Brain microvascular endothelial cell (primary cell): Measurements from ENCODE around the gene PLIN5.

ENCODE experiments used
- DNase-seq: peaks from one replicate; pipeline ENCODE4 v3.0.0-alpha.2; 2020
- H3K27ac ChIP-seq: fragments of 250-450 bp; sonication (Bioruptor Pico); 2 replicates; pipeline ENCODE4 v1.5.1; 2020; ENCODE audit warnings: mild to moderate bottlenecking, moderate library complexity
- H3K27me3 ChIP-seq: fragments of 250-450 bp; sonication (Bioruptor Pico); replicated peaks from 2 replicates; pipeline ENCODE4 v1.5.1; 2020; ENCODE audit warnings: mild to moderate bottlenecking
- H3K36me3 ChIP-seq: fragments of 250-450 bp; sonication (Bioruptor Pico); replicated peaks from 2 replicates; pipeline ENCODE4 v1.5.1; 2020; ENCODE audit warnings: mild to moderate bottlenecking
- H3K4me3 ChIP-seq: 2 replicates; pipeline ENCODE4 v1.5.1; 2011; ENCODE audit warnings: low read depth, mild to moderate bottlenecking, control low read depth, low read length, moderate library complexity
- CTCF ChIP-seq: IDR thresholded peaks from 2 replicates; pipeline ENCODE4 v1.5.1; 2011; ENCODE audit warnings: low read depth, mild to moderate bottlenecking, moderate library complexity, low read length, control low read depth, inconsistent platforms; ENCODE audit errors: missing control alignments
- in situ Hi-C: cut with HindIII; loops from 2 replicates; pipeline ENCODE4 v1.10.0; 2017; ENCODE audit warnings: low sequenced_read_pairs, low pct_ligation_motif_present

The PLIN5 gene

DNA sequence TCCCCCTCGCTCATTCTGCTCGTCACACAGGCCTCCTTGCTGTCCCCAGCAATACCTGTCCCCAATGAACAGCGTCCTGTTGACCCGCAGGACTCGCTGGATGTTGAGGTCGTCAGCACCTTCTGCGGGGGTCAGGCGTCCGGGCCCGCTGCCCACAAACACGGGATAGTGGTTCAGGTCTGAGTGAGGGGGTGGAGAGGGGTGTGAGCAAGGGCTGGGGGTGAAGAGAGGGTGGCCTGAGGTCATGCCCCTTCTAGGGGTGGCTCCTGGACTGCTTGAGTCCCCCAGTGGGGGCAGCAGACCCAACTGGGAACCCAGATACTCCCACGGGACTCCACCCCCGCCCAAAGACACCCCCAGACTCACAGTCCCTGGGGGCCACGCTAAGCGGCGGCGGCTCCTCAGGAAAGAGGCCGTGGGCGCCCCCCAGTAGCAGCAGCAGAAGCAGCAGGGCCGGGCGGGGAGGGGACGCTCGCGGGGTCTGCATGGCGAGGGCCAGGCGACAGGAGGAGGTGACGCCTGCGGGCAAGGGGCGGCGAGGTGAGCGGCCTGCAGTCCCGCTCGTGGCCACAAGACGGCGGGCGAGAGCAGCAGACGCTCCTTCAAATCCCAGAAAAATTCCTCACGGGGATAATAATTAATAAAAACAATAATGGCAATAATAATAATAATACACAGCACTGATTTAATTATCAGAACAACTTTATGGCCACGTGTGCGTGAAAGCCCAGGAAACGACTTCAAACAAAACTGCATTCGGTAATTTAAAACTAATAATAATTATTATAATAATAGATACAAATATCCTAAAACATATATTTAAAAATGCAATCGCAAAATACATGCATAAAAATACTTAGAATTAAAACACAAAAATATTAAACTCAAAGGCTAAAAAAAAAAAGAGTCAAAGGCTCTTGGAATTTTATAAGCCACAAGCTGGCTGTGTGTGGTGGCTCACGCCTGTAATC lies 23.2 kb upstream of the PLIN5 start:
- TF ChIP-seq CTCF: peak; percentile 94
- DNase-seq: no peak
- in situ Hi-C loops: no loop called here

GRCh38 chr19:4557144-4557970 lies 22.3 kb upstream of the PLIN5 start:
- TF ChIP-seq CTCF: peak; percentile 47
- in situ Hi-C loops: no loop called here
- no peaks in the 10 kb centered on the region for H3K27me3 ChIP-seq
- DNase-seq: no peak
- no peak overlapping the region for H3K27ac ChIP-seq
- H3K36me3 ChIP-seq: no peaks in the 10 kb centered on the region
- H3K4me3 ChIP-seq: no peak overlapping the region

More for the DNA sequence above, 23.2 kb upstream of the PLIN5 start:
- H3K27ac ChIP-seq: no peak overlapping the region
- H3K27me3 ChIP-seq: no peaks in the 10 kb centered on the region
- H3K4me3 ChIP-seq: no peak overlapping the region
- no peaks in the 10 kb centered on the region for H3K36me3 ChIP-seq

DNA sequence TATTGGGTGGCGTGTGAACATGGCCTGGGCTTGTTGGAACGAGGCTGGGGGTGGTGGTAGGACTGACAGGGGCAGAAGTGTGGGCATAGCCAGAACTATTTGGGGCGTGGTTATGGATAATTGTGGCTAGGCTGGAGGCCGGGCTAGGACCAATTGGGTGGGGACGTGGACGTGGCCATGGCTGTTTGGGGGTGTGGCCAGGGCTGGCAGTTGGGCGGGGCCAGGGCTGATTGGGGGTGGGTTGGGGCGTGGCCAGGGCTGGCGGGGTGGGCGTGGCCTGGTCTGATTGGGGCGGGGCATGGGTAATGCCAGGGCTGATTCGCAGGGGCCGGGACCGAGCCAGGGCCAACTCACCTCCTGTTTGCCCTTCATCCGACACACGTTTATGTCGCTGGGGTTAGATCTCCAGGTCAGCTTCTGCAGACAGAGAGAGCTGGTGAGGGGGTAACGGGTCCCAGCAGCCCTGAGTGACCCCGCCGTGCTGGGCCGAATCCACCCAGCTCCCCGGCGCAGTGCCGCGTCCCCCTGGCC lies 21.6 kb upstream of the PLIN5 start:
- in situ Hi-C loops: no loop called here
- DNase-seq: no peak
- no peaks in the 10 kb centered on the region for H3K36me3 ChIP-seq
- TF ChIP-seq CTCF: no peak
- H3K27me3 ChIP-seq: no peaks in the 10 kb centered on the region
- H3K27ac ChIP-seq: no peak overlapping the region
- H3K4me3 ChIP-seq: no peak overlapping the region

DNA sequence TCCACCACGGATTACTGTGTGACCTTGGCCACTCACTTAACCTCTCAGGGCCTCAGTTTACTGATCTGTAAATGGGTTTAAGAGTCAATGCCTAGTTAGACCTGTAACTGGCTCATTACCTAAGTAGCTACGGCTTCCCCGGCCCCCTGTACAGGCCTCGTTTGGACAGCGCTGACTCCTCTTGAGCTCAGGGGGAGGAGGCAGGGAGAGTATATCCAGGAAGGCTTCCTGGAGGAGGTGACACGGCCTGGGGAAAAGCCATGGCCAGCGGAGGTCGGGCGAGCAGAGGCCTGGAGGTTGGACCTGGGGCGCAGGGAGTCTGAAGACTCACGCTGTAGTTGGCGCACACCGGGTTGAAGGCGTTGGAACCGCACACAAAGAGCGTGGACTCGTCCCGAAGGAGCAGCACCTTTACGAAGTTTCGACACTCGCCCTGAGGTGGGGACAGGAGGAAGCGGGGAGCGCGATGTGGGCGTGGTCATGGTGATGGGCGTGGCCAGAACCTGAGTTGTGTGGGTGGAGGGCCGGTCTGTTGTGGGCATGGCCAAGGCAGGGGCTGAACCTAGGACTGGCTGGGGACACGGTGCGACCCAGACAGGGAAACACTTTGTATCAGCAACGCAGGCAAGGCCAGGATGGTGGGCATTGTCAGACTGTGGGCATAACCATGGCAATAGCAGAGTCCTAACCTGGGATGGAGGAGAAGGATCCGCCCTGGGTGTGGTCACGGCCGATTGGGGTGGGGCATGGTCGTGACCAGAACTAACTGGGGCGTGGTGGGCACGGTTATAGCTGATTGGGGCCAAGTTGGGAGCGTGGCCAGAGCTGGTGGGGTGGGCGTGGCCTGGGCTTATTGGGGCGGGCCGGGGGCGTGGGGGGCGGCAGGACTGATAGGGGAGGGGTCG lies 20.9 kb upstream of the PLIN5 start:
- no peaks in the 10 kb centered on the region for H3K36me3 ChIP-seq
- DNase-seq: no peak
- TF ChIP-seq CTCF: no peak
- H3K27me3 ChIP-seq: no peaks in the 10 kb centered on the region
- no peak overlapping the region for H3K27ac ChIP-seq
- H3K4me3 ChIP-seq: no peak overlapping the region
- in situ Hi-C loops: no loop called here

GRCh38 chr19:4554717-4555116 lies 19.7 kb upstream of the PLIN5 start:
- Histone ChIP-seq H3K36me3 (no peaks in the 10 kb centered on the region), H3K27ac (no peak overlapping the region), H3K4me3 (no peak overlapping the region), H3K27me3 (no peaks in the 10 kb centered on the region)
- no peak for DNase-seq
- in situ Hi-C loops: no loop called here
- no peak for TF ChIP-seq CTCF
